Measurements from ENCODE around the gene SOX1.

SOX1 gene

DNA sequence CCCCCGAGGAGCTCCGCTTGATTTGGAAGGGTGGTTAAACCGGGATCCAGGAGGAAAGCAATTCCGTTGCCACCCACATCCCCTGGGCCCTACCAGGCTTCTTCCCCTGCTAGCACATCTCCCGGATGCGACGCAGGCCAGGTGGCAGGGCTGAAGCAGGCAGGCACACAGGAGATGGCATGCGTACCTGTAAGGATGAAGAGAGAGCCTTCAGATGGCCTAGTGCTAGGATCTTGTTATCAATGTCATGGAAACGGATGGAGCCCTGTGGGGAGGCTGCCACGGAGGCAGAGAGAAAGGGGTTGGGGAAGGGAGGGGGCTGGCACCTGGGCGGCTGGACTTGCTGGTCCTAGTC is 8.5 kb upstream of the SOX1 start:
- Histone ChIP-seq H3K9ac (no peak overlapping the region), H3K27ac (no peak overlapping the region), H3K36me3 (no peaks in the 10 kb centered on the region), H3K9me3 (peaks cover 27% of the 10 kb centered on the region), H3K4me1 (peaks cover 43% of the 10 kb centered on the region), H4K20me1 (peaks cover 92% of the 10 kb centered on the region), H3K4me3 (peak overlapping the region; percentile 49), H3K4me2 (peak overlapping the region; percentile 71), H3K27me3 (peaks cover 100% of the 10 kb centered on the region)
- TF ChIP-seq Cebpa-rat (IDR thresholded peaks at IDR 0.05), result no peak

DNA sequence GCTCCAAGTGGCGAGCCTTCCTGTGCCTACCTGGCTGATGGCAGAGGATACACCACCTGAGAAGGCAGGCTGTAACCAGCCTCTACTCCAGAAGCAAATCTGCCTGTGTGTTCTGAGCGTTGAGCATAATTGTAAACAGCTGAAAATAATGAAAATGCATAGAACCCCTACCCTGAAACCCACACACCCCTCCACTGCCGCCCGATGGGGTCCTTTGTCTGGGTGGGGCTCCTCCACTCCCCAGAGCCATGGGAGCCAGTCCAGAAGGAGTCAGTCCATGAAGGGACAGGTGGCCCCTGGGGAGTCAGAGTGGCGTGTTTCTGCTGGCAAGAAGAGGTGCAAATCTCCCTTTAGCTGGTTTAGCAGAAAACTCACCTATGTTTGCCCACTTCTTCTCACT is 8.0 kb upstream of the SOX1 start:
- TF ChIP-seq Cebpa-rat (IDR thresholded peaks at IDR 0.05), result no peak
- Histone ChIP-seq H3K27ac (no peak overlapping the region), H3K9me3 (peaks cover 23% of the 10 kb centered on the region), H3K4me1 (peaks cover 43% of the 10 kb centered on the region), H3K9ac (no peak overlapping the region), H3K4me2 (no peak overlapping the region), H3K36me3 (no peaks in the 10 kb centered on the region), H4K20me1 (peaks cover 92% of the 10 kb centered on the region), H3K27me3 (peaks cover 100% of the 10 kb centered on the region), H3K4me3 (no peak overlapping the region; the same call in 1 of the 2 replicates)

DNA sequence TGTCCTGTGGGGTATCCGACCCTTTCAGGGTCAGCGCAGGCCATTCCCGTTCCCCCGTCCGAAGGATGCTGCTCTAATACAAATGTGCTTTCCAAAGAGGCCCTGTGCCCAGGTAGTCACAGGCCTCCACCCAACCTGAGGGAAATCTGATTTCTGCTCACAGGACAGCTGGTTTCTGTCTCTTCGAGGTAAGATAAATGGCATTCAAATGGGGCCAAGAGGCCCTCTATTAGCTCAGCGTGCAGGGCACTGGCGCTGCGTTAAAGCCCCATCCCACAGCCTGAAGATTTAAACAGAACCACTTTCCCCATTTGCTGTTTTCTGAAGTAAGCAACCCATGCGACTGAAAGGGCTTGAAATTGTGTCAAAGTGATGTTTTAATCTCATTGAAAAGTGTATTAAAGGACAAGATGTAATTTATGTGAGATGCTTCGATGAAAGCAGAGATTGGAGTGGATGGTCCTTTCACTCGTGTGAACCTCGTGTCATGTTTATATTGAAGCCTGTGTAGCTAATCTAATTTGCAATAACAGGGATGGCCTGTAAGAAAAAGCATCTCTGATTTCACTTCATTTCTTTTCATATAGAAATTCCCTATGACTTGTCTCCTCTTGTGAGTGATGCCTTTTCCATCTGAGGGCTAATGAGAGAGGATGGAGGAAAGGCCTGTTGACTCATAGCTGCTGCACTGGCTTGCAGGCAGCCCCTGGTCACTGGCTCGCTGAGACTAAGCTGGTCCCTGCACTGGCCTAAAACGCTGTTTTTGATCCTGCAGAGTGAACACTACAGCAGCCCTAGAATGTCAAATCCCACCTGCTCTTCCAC is 7.3 kb upstream of the SOX1 start:
- Histone ChIP-seq H3K27me3 (peaks cover 100% of the 10 kb centered on the region), H3K4me3 (0 out of 2 replicates have a peak overlapping the region, but pooled peaks have one; percentile 19), H3K27ac (no peak overlapping the region), H3K4me2 (no peak overlapping the region), H3K4me1 (peaks cover 43% of the 10 kb centered on the region), H4K20me1 (peaks cover 92% of the 10 kb centered on the region), H3K36me3 (no peaks in the 10 kb centered on the region), H3K9ac (no peak overlapping the region), H3K9me3 (peaks cover 20% of the 10 kb centered on the region)
- TF ChIP-seq Cebpa-rat (IDR thresholded peaks at IDR 0.05), result no peak

DNA sequence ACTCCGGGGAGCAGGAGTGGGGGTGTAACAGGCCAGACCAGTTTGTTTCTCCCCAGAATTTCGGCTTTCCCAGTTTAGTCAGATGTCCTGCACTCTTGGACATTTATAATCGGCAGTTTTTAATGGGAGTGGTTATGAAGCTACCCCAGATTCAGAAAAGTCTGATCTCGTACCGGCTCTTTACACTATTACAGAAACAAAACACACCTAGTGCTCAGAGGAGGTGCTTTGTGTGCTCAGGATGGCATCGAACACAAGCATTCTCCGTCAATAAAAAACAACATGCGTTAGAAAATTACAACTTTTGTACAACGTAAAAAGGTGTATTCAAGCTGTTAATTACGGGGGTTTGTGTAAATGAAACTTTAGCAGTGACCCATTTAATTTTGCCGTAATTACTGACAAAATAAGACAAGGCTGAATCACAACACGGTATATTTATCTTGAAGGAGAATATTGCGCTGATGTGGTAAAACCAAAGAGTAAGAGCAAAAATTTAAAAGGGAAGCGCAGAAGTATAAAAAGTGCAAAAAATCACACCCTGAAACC is 6.6 kb upstream of the SOX1 start:
- no peak for TF ChIP-seq Cebpa-rat (IDR thresholded peaks at IDR 0.05)
- Histone ChIP-seq H4K20me1 (peaks cover 95% of the 10 kb centered on the region), H3K36me3 (no peaks in the 10 kb centered on the region), H3K4me1 (peaks cover 43% of the 10 kb centered on the region), H3K9me3 (peaks cover 18% of the 10 kb centered on the region), H3K27me3 (peaks cover 100% of the 10 kb centered on the region), H3K9ac (no peak overlapping the region), H3K4me2 (peak overlapping the region; percentile 80), H3K4me3 (0 out of 2 replicates have a peak overlapping the region, but pooled peaks have one; percentile 19), H3K27ac (no peak overlapping the region)

DNA sequence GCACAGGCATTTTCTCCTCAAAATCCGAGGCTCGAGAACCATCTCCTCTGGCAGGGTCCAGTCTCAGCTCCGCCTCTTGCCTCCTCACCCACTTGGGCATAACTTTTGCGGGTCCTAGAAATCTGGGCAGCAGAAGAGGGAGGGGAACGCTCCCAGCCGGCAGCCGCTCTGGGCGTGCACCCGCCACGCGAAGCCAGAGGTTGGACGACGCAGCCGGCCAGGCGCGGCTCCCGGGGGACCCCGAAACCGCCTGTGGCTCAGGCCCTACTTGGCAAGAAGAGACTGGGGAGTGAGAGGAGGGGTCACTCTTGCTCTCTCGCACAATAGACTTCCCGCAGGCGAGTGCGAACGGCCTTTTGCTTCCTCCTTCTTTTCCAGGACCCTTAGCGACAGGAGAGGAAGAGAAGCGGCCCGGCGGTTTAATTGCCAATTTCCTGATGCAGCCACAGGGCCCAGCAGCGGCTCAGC is 6.0 kb upstream of the SOX1 start:
- H3K27ac ChIP-seq, result no peak overlapping the region
- H3K4me3 ChIP-seq, result peak overlapping the region; percentile 44
- peak overlapping the region; percentile 80 for H3K4me2 ChIP-seq
- TF ChIP-seq Cebpa-rat (IDR thresholded peaks at IDR 0.05), result no peak
- H3K9ac ChIP-seq, result no peak overlapping the region
- H3K36me3 ChIP-seq, result no peaks in the 10 kb centered on the region
- peaks cover 13% of the 10 kb centered on the region for H3K9me3 ChIP-seq
- peaks cover 43% of the 10 kb centered on the region for H3K4me1 ChIP-seq
- H4K20me1 ChIP-seq, result peaks cover 95% of the 10 kb centered on the region
- H3K27me3 ChIP-seq, result peaks cover 100% of the 10 kb centered on the region

DNA sequence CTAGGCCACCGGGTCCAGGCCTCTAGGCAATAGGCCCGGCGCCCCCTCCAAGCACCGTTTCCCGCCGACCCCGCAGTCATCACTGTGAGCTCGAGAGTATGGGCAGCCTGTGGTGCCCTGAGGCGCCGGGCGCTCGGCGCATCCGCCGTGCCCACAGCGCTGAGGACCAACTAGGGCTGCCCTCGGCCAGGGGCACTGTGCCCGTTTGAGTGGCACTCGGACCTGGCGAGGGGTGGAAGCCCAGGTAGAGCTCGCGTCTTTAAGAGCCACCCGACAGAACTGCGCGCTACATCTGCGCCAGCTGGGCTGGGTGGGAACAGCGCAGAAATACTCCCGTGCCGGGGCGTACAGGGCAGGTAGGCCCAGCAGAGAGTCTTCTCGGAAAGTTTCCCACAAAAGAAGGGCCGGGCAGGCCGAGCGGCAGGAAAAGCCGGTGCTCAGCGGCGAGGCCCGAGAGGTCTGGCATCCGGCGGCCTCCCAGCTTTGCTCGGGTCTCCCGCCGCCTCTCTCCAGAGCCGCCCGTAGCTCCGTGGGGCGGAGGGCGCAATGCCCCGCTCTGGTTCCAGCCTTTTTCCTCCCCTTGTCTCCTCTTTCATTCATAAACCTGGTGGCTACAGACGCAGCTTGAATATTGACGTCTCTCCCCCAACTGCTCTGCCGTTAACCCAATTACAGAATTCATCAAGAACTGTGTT is 5.4 kb upstream of the SOX1 start:
- Histone ChIP-seq H3K4me3 (peak overlapping the region; percentile 44), H3K9ac (no peak overlapping the region)
- no peak for TF ChIP-seq Cebpa-rat (IDR thresholded peaks at IDR 0.05)

DNA sequence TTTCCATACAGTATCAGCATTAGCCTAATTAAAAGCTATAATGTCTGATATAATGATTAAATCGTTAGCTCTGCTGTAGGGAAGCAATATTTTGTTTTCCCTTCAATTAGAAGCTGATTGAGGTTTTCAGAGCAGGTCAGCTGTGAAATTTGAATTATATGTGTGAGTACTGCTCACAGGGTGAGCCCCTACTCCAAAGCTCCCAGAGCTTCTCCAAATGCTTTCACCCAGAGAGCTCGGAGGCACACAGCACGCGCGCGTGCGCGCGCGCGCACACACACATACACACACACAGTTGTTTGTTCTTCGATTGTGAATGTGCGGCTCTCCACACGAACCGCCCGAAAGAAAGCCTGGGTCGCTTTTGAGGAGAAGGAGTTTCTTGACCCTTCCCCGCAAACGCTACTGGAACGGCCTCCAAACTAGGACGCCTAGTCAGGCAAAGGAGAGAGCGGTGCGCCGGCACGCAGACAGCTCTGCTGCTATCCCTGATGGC is 4.8 kb upstream of the SOX1 start:
- Histone ChIP-seq H3K27me3 (peaks cover 100% of the 10 kb centered on the region), H3K4me2 (no peak overlapping the region), H3K36me3 (no peaks in the 10 kb centered on the region), H3K4me3 (no peak overlapping the region), H3K9ac (no peak overlapping the region), H3K4me1 (peaks cover 43% of the 10 kb centered on the region), H3K27ac (no peak overlapping the region), H3K9me3 (peaks cover 12% of the 10 kb centered on the region), H4K20me1 (peaks cover 93% of the 10 kb centered on the region)
- TF ChIP-seq Cebpa-rat (IDR thresholded peaks at IDR 0.05), result no peak

More for the DNA sequence above, 5.4 kb upstream of the SOX1 start:
- Histone ChIP-seq H3K9me3 (peaks cover 13% of the 10 kb centered on the region), H3K4me1 (peaks cover 43% of the 10 kb centered on the region), H3K27ac (no peak overlapping the region), H3K36me3 (no peaks in the 10 kb centered on the region), H3K4me2 (peak overlapping the region; percentile 80), H4K20me1 (peaks cover 97% of the 10 kb centered on the region), H3K27me3 (peaks cover 100% of the 10 kb centered on the region)

DNA sequence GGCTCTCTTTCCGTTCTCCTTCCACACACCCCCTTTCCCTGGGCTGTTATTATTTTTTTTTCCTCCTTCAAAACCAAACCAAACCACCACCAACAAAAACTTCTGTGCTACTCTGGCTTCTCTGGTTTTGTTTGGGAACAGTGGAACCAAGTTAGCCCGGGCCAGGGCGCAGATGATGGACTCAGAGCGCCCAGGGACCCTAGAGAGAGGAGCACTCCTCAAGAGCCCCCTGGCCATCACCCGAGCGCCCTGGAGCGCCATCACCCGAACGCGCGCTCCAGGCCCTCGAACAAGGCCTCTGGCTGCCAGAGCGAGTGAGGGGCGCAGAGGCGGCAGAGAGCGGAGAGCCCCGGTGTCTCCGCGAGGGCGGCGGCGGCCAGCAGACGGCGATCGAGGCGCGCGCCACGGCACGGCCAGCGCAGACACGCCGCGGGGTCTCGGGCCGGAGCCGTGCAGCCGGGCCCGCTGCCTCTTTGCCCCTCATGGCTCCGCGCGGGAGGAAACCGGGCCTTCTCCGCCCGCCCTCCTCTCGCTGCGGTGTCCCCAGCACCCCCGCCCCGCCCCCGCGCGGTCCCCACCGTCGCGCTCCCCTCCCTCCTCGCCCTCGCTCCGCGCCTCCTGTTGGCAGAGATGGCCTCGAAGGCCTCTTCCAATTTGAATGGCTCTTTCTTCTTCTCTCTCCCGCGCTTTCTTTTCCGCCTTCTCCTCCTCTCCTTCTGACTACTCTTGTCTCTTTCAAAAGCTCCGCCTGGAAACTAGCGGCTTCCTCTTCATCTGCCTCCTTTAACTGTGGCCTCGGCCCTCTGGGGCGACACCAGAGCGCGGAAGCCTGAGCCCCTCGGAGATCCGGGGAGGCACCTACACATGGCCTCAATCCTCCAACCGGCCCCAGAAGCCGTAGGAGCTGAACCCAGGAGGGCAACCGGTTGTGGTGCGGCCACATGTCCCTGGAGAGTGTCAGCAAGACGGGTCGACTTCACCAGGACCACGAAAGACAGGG is 4.1 kb upstream of the SOX1 start:
- Histone ChIP-seq H3K27ac (no peak overlapping the region), H3K9ac (no peak overlapping the region), H4K20me1 (peaks cover 89% of the 10 kb centered on the region), H3K4me2 (peak overlapping the region; percentile 56), H3K4me1 (peaks cover 38% of the 10 kb centered on the region), H3K4me3 (no peak overlapping the region), H3K9me3 (peaks cover 17% of the 10 kb centered on the region), H3K36me3 (no peaks in the 10 kb centered on the region), H3K27me3 (peaks cover 100% of the 10 kb centered on the region)
- TF ChIP-seq Cebpa-rat (IDR thresholded peaks at IDR 0.05), result no peak

DNA sequence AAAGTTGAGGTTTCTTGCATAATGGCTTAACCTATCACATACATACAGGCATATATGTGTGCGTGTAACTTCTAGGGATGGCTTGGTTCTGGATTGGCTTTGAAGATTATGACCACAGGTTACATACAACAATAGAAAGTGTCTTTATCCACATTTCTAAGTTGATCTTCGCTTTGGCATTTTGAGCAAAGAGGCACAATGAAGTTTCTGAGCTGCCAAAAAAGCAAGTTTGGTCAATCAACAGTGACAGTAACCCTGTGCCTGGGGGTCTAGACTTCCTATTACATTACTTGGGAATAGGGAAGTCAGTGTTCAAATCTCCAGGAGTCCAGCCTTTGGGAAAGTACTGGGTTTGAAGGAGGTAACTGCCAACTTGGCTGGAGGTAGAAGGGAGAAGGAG is 3.1 kb upstream of the SOX1 start:
- no peak overlapping the region for H3K4me3 ChIP-seq
- peaks cover 30% of the 10 kb centered on the region for H3K4me1 ChIP-seq
- H3K27ac ChIP-seq, result no peak overlapping the region
- H3K36me3 ChIP-seq, result no peaks in the 10 kb centered on the region
- no peak overlapping the region for H3K4me2 ChIP-seq
- peaks cover 100% of the 10 kb centered on the region for H3K27me3 ChIP-seq
- peaks cover 89% of the 10 kb centered on the region for H4K20me1 ChIP-seq
- TF ChIP-seq Cebpa-rat (IDR thresholded peaks at IDR 0.05), result no peak
- peaks cover 27% of the 10 kb centered on the region for H3K9me3 ChIP-seq
- H3K9ac ChIP-seq, result no peak overlapping the region
